ENCODE results near the gene DOCK2.

- TF ChIP-seq CTCF (IDR thresholded peaks at IDR 0.05) (no peak), ZFX (IDR thresholded peaks at IDR 0.05; ENCODE audit: borderline replicate concordance) (no peak)
Observed at GRCh38 chr5:169728418-169728817, 91.3 kb downstream of the DOCK2 start.
